HG03039 (cell line): ENCODE measurements around the gene SHC3.

Experiments
- ATAC-seq: cut with Tn5 transposase; IDR thresholded peaks from one replicate; pipeline ENCODE4 v1.9.1; 2021; ENCODE audit warnings: mild to moderate bottlenecking, moderate library complexity; ENCODE audit not compliant: unreplicated experiment

The SHC3 gene

DNA sequence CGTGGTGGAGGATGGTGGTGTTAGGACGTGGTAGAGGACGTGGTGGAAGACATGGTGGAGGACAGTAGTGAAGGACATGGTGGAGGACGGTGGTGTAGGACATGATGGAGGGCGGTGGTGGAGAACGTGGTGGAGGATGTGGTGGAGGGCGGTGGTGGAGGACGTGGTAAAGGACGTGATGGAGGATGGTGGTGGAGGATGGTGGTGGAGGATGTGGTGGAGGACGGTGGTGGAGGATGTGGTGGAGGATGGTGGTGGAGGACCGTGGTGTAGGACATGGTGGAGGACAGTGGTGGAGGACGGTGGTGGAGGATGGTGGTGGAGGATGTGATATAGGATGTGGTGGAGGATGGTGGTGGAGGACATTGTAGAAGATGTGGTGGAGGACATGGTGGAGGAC, 119.7 kb downstream of the SHC3 start:
- ATAC-seq: no peak

DNA sequence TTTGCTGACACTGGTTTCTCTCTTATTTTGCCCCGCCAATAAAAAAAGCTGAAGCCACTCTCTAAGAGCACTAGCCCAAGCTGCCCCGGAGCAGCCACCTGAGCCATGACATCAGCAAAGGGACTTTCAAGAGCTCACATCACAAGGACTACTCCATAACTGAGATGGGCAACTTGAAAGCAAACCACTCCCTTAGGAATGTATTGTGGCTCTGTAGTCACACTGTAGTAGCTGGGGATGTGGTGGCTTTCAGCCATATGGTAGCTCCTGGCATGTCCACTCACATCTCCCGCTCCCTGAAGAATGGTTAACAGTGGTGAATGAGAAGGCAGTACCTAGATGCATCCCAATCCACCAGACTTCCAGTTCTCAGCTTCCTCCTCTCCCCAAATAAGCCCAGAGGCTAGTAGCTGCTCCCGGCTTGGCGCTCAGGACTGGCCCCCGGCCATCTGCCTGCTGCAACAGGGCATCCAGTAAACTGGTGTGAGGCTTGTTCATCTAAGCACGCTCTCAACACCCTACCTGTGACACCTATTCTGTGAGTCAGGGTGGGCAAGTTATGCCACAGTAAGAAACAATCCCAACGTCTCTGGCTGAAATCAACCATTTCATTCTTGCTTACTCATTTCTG, 123.6 kb downstream of the SHC3 start:
- no peak for ATAC-seq

DNA sequence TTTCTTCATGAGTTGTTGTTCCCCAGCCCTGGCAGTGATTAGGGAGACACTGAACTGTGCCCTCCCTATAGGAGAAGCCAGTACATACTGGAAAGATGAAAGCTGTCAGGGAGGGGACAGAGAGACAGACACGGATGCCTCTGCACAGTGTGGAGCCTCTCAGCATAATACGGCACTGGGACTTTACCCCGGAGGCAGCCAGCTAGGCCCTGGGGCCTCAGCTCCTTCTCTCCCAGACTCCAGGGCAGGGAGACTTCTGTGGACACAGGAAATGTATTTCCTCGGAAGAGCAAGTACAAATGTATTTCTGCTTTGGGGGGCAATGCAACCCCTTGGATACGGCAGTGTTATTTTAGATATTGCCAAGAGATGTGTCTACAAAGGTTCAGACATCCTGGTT, 125.3 kb downstream of the SHC3 start:
- ATAC-seq: no peak

DNA sequence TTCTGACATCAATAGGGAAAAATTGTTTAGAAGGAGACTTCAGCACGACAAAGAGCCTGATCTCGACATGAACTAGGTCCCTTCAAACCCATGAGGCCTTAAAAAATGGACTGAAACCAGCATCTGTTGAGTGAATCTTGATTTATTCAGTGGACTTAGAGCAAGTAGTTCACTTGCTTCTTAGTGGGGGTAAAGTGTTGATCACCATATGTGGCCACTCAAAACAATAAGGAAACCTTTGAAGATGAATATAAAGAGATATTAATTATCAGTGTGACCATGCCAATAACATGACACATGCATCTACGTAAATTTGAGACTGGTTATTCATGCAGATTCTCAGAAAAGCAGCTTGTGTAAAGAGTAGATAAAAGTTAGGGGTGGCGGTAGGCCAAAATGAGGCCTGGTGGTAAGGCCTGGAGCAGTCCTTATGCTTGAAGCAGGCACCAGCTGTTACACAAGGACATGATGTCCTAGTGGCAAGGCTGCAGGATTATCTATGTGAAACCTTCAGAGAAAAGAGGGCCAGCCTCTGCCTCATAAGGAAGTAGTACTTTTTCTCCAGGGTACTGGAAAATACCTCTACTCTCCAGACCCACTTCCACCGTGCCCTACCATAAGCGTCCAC, 126.0 kb downstream of the SHC3 start:
- ATAC-seq: no peak

DNA sequence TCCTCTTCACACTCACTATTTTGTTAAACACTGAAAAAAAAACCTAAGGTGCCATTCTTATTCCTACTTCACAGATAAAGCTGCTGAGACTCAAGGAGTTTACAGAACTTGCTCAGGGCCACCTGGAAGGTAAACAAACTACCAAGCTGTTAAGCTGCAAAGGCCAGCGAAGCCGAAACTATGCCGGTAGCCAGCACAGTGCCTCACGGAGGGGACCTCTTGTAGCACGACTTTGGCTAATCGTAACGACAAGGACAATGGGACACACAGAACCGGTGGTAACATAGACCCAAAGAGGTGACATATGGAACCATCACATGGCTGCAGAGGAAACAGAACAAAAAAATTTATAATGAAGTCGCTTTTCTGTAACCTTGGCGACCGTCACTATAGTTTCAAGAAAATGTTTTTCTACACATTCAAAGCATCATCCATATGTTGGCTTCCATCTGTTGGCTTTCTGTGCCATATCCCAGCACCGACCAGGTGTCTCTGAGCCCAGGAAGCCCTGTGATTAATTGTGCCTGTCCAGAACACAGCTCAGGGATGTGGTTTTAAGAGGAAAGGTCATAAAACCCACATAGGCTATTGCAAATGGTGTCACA, 127.1 kb downstream of the SHC3 start:
- ATAC-seq: no peak

DNA sequence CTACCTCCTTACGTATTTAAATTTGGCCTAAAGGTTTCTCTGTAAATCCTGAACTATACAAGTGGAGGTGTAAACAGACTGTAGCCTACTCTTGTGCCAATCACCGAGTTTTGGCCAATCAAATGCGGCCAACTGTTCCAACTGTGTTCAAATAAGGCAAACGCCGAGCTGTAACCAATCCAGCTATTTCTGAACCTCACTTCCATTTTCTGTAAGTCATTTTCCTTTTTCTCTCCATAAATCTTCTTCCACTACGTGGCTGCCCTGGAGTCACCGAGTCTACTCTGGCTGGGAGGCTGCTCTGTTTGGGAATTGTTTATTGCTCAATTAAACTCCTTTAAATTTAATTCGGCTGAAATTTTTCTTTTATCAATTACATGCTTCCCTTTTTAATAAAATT, 129.0 kb downstream of the SHC3 start:
- no peak for ATAC-seq

DNA sequence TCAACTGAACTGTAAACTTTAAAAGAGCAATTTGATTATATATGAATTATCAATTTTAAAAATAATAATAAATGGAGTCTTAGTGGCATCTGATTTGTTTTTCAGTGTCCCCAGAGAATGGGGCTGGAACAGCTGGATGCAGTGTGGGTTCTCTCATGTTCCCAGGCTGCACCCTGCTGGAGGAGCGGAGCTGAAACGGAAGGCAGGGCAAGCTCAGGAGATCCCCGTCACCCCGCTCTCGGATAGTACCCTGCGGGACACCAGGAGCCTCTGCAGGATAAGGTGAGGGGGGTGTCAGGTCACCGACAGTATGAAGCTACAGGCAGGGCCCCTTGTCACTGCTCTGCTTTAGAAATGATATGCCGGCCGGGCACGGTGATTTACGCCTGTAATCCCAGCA, 130.0 kb downstream of the SHC3 start:
- ATAC-seq: no peak

DNA sequence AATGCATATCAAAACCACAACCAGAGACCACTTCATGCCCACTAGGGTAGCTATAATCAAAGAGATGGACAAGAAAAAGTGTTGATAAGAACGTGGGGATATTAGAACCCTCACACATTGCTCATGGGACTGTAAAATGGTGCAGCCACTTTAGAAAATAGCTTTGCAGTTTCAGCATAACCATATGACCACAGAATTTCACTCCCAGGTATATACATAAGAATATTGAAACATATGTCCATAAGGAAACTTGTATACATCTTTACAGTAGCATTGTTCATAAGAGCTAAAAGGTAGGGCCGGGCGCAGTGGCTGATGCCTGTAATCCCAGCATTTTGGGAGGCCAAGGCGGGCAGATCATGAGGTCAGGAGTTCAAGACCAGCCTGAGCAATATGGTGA, 131.0 kb downstream of the SHC3 start:
- no peak for ATAC-seq

DNA sequence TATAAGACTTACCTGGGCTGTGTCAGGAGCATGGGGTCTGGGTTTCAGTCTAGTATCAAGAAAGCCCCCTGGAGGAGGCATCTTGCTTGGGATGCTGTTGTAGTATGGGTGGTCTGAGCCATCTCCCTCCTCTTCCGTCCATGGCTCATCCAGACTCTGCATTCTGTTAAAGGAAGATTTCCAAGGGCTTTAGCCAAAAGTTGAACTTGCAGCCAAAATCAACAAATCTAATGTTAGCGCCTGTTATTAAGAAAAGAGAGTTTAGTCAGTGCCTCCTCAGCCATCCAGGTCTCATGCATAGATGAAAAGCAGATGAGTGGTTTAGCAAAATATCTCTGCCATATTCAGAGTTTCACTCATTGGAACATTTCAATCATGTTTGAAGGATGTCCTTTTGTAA, 131.8 kb downstream of the SHC3 start:
- no peak for ATAC-seq

DNA sequence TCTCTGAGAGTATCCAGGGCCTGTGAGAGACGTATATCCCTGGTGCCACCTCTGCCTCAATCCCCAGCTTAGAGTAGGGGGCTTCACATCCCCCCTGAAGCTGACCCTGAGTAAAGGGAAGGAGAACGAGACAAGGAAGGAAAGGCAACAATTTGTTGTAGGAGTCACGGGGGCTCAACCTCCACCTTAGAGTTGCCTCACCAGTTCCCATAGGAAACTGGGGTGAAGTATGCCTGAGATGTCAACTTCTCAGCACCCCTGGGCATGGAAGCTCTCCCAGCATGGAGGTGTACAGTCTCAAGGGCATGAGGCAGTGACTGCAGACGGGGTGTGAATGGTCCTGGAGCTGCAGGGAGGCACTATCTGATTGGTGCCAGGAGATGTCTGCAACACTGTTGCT, 133.7 kb downstream of the SHC3 start:
- no peak for ATAC-seq

DNA sequence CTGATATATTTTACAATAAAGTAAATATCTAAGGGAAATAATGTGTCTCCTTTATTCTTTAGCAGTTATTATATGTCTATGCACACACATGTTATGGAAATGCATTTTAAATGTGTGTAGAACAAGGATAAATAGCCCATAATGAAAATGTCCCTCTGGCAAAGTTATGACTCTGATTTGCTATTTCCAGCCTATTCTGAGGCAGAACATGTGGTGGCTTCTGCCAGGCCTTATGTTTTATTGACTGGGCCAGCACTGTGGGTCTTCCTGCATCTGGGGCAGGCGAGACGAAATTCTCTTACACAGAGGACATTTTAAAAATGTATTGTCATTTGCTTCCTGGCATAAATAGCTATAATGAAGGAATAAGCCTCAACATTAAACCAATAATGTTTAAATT, 134.5 kb downstream of the SHC3 start:
- no peak for ATAC-seq

DNA sequence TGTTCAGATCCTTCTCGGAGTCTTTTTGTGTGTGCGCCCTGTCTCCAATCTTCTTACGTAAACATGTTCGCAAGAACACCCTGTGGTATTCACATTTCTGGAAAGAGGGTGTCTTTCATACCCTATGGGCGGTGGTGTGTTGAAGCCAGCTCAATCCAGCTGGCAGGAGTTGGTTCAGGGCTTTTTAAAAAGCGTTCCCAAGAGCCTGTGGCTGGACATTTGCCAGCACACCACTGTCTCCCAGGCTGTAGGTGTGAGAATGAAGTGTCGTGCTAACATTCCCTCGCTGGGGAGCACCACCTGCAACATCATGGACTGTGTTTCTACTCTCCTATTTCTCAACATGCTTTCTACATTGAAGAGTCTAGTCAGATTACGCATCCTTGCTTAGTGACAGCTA, 135.6 kb downstream of the SHC3 start:
- no peak for ATAC-seq

DNA sequence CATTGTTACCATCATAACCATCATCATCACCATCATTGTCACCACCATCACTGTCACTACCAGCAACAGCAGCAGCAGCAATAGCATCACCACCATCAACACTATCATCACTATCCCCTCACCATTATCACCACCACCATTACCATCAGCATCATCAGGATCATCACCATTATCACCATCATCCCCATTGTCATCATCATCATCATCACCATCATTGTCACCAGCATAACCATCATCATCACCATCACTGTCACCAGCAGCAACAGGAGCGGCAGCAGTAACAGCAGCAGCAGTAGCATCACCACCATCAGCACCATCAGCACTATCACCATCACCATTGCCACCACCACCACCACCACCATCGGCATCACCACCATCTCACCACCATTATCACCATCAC, 139.0 kb downstream of the SHC3 start:
- no peak for ATAC-seq

DNA sequence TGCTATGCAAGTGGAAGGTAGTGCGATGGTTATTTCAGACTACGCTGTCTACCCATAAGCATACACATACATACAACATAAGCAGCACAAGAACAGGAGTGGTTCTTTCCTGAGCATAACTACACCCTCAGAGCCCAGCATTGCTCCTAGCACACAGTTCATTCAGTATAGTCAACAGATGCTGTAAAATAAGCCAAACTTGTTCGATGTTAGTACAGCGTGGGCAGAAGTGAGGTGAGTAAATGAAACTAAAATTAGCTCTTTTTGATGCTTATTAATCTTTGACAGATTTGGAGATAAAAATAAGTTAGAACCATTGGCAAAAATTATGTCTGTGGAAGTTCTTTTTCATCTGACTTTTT, 139.5 kb downstream of the SHC3 start:
- ATAC-seq: no peak

DNA sequence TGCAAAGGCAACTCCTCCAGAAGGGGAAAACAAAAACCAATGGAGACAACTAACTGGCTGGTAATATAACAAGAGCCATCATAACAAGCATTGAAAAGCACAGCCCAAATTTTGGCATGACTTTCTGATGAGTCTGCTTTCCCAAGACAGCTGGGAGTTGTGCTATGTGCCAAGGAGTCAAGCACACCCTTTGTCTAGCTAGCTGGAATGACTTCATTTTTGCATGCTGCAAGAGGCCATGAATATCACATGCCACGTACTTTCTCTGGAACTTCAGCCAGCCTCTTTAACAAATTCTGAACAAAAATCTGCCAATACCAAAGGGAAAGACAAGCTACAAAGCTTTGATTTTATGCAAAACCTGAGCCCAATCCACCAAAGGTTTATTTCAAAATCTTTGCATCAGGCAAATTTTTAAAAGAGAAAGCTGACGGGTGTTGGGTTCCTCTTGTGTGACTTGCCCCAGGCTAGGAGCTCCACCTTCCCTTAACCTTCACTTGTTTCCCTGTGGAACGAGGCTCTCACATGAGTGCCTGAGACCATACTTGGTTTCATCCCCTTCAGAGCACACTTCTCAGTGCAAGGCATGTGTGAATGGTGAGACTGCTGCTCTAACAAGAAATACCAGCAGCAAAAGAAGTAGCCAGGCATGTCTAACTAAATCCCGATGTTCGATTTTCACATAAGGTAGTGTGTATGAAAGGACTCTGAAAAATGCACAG, 140.1 kb downstream of the SHC3 start:
- ATAC-seq: no peak

DNA sequence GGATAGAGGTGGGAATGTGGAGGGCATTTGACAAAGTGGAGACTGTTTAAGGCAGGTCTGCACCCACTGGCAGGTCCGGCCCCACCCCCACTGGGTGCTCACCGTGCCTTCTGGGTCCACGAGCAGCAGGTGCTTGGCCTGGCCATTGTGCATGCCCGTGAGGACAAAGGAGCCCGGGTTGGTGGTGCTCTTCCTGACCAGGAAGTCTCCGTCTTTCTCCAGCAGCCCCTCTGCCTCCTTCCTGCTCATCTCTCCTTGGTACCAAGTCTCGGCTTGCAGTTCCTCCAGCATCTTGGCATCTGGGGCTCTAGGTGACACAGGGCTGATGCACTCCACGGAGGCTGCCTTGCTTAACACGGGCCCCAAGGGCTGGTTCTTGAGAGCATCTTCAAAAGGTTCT, 140.7 kb downstream of the SHC3 start:
- no peak for ATAC-seq

DNA sequence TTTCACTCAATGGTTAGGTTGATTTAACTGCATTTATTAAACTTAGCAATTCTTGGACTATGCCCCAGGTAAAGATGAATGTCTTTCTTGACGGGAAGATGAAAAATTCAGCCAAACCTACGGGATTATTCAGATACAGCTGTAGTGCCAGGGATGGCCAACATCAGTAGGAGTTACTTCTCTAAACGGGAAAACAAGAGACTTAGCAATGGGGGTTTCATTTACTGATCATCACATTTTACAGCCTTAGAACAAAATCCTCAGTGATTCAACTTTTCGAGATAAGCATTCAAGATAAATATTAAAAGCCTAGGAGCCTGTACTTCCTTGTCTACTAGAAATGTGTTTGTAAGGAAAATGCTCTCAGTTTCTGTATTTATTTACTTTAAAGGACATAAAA, 141.3 kb downstream of the SHC3 start:
- no peak for ATAC-seq

DNA sequence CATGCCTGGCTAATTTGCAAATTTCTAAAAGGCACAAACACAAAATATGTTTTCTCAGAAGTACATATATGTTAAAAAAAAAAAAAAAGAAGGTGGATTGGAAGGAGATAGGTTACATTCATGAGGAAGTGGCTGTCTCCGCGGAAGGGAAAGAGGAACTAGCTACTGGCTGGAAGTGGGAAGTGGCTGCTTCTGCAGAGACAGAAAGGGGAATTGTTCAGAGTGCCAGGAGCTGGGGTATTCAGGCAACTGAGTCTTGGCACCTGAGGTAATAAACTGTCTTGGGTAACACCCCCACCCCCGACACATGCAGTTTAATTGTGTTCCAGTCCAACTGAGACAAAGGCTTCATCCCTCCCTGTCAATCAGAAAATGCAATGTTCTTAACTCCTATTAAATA, 141.7 kb downstream of the SHC3 start:
- no peak for ATAC-seq

DNA sequence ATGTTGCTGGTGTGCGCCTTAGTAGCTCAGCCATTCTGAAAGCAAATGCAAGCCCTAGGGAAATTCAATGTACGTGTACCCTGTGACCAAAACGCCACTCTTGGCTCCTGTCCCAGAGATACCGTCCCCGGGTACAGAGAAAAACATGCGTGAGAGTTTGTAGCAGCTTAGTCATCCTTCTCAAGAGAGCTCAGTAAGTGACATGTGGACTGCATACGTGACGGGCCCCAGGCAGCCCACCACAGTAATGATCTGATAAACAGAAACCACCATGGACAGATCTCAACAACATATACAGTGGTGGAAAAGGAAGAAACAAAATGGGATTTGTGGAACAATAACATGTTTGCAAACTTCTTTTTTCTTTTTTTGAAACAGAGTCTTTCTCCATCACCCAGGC, 142.2 kb downstream of the SHC3 start:
- ATAC-seq: no peak

DNA sequence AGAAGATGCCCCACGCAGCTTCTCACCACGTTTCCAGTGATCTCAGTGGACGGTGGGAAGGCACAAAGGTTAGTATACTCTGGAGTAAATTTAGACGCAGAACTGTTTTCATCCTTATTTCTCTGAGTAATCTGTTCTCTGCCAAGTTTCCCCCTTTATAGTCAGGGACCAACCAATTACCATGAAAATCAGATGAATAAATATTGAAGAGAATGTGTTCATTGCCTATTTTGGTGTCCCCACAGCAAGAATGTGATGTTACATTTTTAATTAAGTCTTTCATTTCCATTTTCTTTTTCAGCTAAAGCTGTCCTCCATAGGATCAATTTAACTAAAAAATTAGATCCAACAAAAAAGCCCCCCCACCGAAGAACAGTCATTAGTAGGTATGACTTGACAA, 146.0 kb downstream of the SHC3 start:
- ATAC-seq: no peak

DNA sequence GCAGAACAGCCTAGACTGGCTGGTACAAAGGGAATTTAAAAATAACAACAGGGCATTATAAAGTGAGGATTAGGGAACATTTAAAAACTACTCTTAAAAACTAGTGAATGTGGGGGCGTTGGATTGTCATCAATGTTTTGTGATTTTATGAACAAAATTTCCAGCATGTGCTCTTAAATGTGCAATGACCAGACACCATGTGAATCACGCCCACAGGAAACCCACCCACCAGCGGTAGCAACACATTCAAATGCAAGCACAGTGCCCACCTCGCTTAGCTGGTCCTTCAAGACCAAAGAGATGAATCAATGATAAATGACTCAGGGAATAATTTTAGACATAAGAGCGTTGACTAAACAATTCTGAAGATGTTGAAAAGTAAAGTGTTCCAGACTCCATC, 146.4 kb downstream of the SHC3 start:
- ATAC-seq: no peak

DNA sequence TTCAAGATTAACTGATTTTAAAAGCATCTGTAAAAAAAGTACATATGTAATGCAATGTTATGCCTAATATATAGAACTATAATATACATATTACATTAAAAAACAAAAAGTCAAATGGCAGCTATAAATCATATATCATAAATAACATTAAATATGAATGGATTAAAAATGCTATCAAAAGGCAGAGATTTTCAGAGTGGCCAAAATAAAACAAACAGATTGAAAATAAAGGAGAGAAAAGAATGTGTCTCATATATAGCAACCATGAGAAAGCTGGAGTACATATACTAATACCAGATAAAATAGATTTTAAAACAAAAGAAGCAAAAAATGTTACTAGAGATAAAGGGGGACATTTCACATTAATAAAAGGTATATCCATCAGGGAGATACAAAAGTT, 148.8 kb downstream of the SHC3 start:
- ATAC-seq: no peak
